Endothelial cell of umbilical vein (primary cell): ENCODE data around the gene HAX1. TPM values are rescaled to one million over a fixed set of nuclear protein-coding genes. Genes with fewer than 3 reads are reported as not detected.

Experiments used
- BruUV-seq: library from RNA; stranded (reverse); fragments of 400-500 nt; replicated peaks from 2 replicates; lab custom pipeline; 2021; lab: Mats Ljungman, UMichigan
- CTCF ChIA-PET: fragments of 300-600, 350-600 bp; sonication (Branson Sonifier 250); formaldehyde crosslinking; loops from one replicate; lab custom pipeline; 2021; ENCODE audit warnings: antibody characterized with exemption, inconsistent platforms; lab: Charles Lee
- POLR2A ChIA-PET: fragments of 300-600, 350-600 bp; sonication (Branson Sonifier 250); formaldehyde crosslinking; loops from one replicate; lab custom pipeline; 2021; ENCODE audit warnings: antibody characterized with exemption, inconsistent platforms; lab: Charles Lee
- DNase-seq: peaks from one replicate; pipeline ENCODE4 v3.0.0-alpha.2; 2011; ENCODE audit warnings: low read depth, low spot score
- FAIRE-seq: peaks from 2 replicates; lab custom pipeline; 2011; peaks lifted over from hg19 to GRCh38; lab: Jason Lieb, UNC
- H2AFZ ChIP-seq: 2 replicates; pipeline ENCODE4 v1.6.0; 2012; ENCODE audit warnings: low read depth, low read length, control low read depth, inconsistent platforms
- H3K27ac ChIP-seq: 2 replicates; pipeline ENCODE4 v1.5.1; 2011; ENCODE audit warnings: low read depth, mild to moderate bottlenecking, control low read depth, low read length, moderate library complexity; ENCODE audit not compliant: insufficient read depth
- H3K27me3 ChIP-seq, 2 experiments: 2 replicates each; pipeline versions ENCODE4 v1.6.0 to v1.6.1; 2011; ENCODE audit warnings: low read length in 2 of 2, mixed read lengths in 1 of 2; ENCODE audit not compliant: control insufficient read depth in 2 of 2, insufficient read depth in 2 of 2
- H3K36me3 ChIP-seq, 2 experiments: 2 replicates in 1 of 2; 3 replicates in 1 of 2; pipeline ENCODE4 v1.5.1; 2011; ENCODE audit warnings: low read length in 2 of 2, mild to moderate bottlenecking in 1 of 2, moderate library complexity in 1 of 2; ENCODE audit not compliant: control insufficient read depth in 2 of 2, insufficient read depth in 2 of 2; ENCODE audit errors: extremely low read depth in 1 of 2
- H3K4me1 ChIP-seq: 3 replicates; pipeline ENCODE4 v1.5.1; 2011; ENCODE audit warnings: mild to moderate bottlenecking, low read length; ENCODE audit not compliant: control insufficient read depth, insufficient read depth; ENCODE audit errors: extremely low read depth
- H3K4me2 ChIP-seq: 2 replicates; pipeline ENCODE4 v1.6.1; 2011; ENCODE audit warnings: low read length, control low read depth, mixed read lengths; ENCODE audit not compliant: insufficient read depth
- H3K4me3 ChIP-seq, 3 experiments: fragments of 200-600 bp in 1 of 3; sonication (generic), shearing (Covaris generic) in 1 of 3; replicated peaks in 1 of 3; 2 replicates each; pipeline ENCODE4 v1.5.1; 2011 to 2016; ENCODE audit warnings: control low read depth in 3 of 3, low read length in 3 of 3, mild to moderate bottlenecking in 2 of 3, inconsistent platforms in 1 of 3, low read depth in 1 of 3, moderate library complexity in 1 of 3; ENCODE audit not compliant: insufficient read depth in 1 of 3
- H3K79me2 ChIP-seq: 2 replicates; pipeline ENCODE4 v1.6.0; 2012; ENCODE audit warnings: low read length, inconsistent platforms; ENCODE audit not compliant: control insufficient read depth, insufficient read depth
- H3K9ac ChIP-seq: replicated peaks from 2 replicates; pipeline ENCODE3; 2011; ENCODE audit warnings: low read length, control low read depth; ENCODE audit not compliant: insufficient read depth; ENCODE audit errors: extremely low read depth
- H3K9me1 ChIP-seq: replicated peaks from 3 replicates; pipeline ENCODE4 v1.6.0; 2011; ENCODE audit warnings: mild to moderate bottlenecking, low read length; ENCODE audit not compliant: control insufficient read depth, insufficient read depth; ENCODE audit errors: extremely low read depth
- H3K9me3 ChIP-seq: replicated peaks from 2 replicates; pipeline ENCODE4 v1.5.1; 2012; ENCODE audit warnings: low read length, inconsistent platforms; ENCODE audit not compliant: control insufficient read depth, insufficient read depth
- H4K20me1 ChIP-seq: replicated peaks from 2 replicates; pipeline ENCODE3; 2011; ENCODE audit warnings: mild to moderate bottlenecking, low read length; ENCODE audit not compliant: control insufficient read depth, insufficient read depth; ENCODE audit errors: extremely low read depth
- JUN ChIP-seq: IDR thresholded peaks from 2 replicates; pipeline ENCODE4 v1.6.1; 2011; ENCODE audit warnings: borderline replicate concordance, low read depth; ENCODE audit not compliant: insufficient read length, insufficient read depth
- dilution Hi-C: fragments of 300-500 bp; cut with MboI; formaldehyde crosslinking; loops from one replicate; pipeline ENCODE4 v1.15.0; 2019; ENCODE audit warnings: low sequenced_read_pairs; ENCODE audit not compliant: extremely low pct_ligation_motif_present
- intact Hi-C: fragments of 100-400 bp; cut with micrococcal nuclease; formaldehyde crosslinking; loops from one replicate; pipeline ENCODE4 v1.10.0; 2022
- polyA plus RNA-seq, 4 experiments: library from polyadenylated mRNA; depleted of rRNA in 3 of 4; stranded (reverse) in 3 of 4; unstranded in 1 of 4; fragments of >200 nt; gene quantifications; 2 replicates each; pipeline versions ENCODE4 v1.2.1 to v1.2.3, GENCODE V29; 2011 to 2012; ENCODE audit warnings: missing spikeins in 1 of 4
- small RNA-seq: library from RNA; depleted of rRNA; stranded (forward); fragments of <200 nt; gene quantifications from one replicate; pipeline ENCODE3, GENCODE V24; 2012; ENCODE audit warnings: low replicate concordance, low read depth; ENCODE audit not compliant: insufficient read depth, insufficient read length
- total RNA-seq: library from RNA; stranded (reverse); gene quantifications from 2 replicates; pipeline ENCODE4 v1.2.3, GENCODE V29; 2021
- TF ChIP-seq, protein P1 (sequence below), 2 donors: IDR thresholded peaks; 1 replicate in 1 of 2; 2 replicates in 1 of 2; pipeline ENCODE4 v1.5.1; 2011; ENCODE audit warnings: low read length in 2 of 2, mild to moderate bottlenecking in 2 of 2, moderate library complexity in 2 of 2, control low read depth in 1 of 2, inconsistent platforms in 1 of 2, low read depth in 1 of 2; ENCODE audit not compliant: insufficient read depth in 1 of 2; ENCODE audit errors: extremely low read depth in 1 of 2

The HAX1 gene
- total and polyA plus RNA-seq, 2 donors (not counting 3 experiments of a cell fraction or from before 2014, with no cell fraction given), result 78.4 to 95.3 TPM

DNA sequence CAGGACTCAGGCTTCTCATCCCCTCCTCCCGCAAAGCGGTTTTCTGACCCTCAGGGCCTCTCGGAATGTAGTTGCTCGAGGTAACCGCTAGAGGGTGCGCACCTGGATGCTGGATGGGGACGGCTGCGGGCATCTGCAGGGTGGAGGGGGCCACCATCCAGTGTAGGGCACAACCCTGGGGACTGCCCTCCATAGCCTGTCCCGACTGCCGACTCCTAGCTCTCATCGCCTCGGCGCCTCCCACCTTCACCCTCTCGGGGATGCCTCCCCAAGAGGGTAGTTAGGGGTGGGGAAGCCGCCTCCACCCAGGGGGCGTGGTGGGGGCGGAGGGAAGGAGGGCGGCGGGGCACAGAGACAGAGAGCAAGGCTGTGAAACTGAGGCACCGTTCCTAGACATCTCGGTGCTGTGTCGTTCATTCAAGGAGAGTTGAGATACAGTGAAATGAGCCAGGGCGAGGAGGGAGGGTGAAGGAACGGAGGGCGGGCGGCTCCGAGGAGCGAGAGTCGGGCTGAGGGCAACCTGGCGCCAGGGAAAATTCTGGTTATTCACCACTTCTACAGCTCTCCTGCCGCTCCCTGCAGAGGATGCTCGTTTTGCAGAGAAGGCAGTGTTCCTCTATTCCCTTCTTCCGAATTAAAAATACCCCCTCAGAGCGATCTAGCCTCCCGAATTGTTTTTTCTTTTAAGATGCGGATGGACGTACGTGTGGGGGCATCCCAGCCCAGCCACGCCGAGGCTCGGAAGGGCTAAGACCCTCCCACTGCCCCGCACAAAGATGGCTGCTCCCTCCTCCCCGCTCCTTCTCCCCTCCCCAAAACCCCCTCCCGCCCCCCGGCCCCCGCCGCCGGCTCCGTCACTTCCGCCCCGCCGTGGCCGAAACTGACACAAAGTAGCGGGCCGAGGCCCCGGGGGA, 52.5 kb downstream of the HAX1 start, which contains the start of gene ATP8B2:
Gene ATP8B2, plus strand, starts transcription at position 857 of the 914 bp plus-strand sequence. CDS start 2,617 bp downstream, outside the sequence.
- Histone ChIP-seq H4K20me1 (no peaks in the 10 kb centered on the region), H3K36me3 (peaks cover 0 to 2% of the 10 kb centered on the region in 2 experiments), H3K27me3 (peaks cover 0 to 8% of the 10 kb centered on the region in 2 experiments), H3K27ac (peak within 1 kb of the TSS; percentile 52), H3K9ac (peak within 1 kb of the TSS; percentile 65), H3K4me2 (peak within 1 kb of the TSS; percentile 83), H2AFZ (peak within 1 kb of the TSS; percentile 97), H3K4me1 (peaks cover 22% of the 10 kb centered on the region), H3K9me3 (no peaks in the 10 kb centered on the region), H3K4me3 (peak within 1 kb of the TSS; percentile 78 to 88 (median 85)), H3K9me1 (no peaks in the 10 kb centered on the region), H3K79me2 (peaks cover 7% of the 10 kb centered on the region)
- POLR2A ChIA-PET, result interaction anchor here (1.7 kb wide), 1 partner anchor 10 kb away, joined by 4 read pairs; no protein-coding TSS in a partner anchor
- TF ChIP-seq, protein P1, sequence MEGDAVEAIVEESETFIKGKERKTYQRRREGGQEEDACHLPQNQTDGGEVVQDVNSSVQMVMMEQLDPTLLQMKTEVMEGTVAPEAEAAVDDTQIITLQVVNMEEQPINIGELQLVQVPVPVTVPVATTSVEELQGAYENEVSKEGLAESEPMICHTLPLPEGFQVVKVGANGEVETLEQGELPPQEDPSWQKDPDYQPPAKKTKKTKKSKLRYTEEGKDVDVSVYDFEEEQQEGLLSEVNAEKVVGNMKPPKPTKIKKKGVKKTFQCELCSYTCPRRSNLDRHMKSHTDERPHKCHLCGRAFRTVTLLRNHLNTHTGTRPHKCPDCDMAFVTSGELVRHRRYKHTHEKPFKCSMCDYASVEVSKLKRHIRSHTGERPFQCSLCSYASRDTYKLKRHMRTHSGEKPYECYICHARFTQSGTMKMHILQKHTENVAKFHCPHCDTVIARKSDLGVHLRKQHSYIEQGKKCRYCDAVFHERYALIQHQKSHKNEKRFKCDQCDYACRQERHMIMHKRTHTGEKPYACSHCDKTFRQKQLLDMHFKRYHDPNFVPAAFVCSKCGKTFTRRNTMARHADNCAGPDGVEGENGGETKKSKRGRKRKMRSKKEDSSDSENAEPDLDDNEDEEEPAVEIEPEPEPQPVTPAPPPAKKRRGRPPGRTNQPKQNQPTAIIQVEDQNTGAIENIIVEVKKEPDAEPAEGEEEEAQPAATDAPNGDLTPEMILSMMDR (IDR thresholded peaks at IDR 0.05; ENCODE audit: extremely low read depth in 1 of 2, insufficient read depth in 1 of 2, low read depth in 1 of 2, low read length in 2 of 2), result peak; percentile 93 to 94
- TF ChIP-seq JUN, result no peak
- DNase-seq, result peak; percentile 79
- peak; percentile 92 for FAIRE-seq
- intact Hi-C loops (loop anchor here (5.0 kb wide), 1 partner anchor 143 kb away; no protein-coding TSS in a partner anchor), dilution Hi-C loops (no loop called here)
- CTCF ChIA-PET, result interaction anchor here (0.9 to 7.8 kb wide), 3 partner anchors 10 to 222 kb away, joined by 3 to 210 read pairs (median 5); no protein-coding TSS in a partner anchor
- no TSS peak for BruUV-seq

Small RNA genes lying within 50 kb of the gene (small RNA-seq; reads per million reads assigned to genes)
- gene RF00273 (not detected), gene RNU6-121P (not detected), gene RNU6-239P (not detected), gene SNORA58B (not detected)

Other genes with a start within 250 kb of the HAX1 start
- 0.07 TPM in 1 of 2 replicates, not detected in the other for gene NUP210L, start 117.6 kb upstream of the HAX1 start, total RNA-seq
- gene NUP210L, start 117.6 kb upstream of the HAX1 start, polyA plus RNA-seq, result 0.01 TPM in 1 of 2 replicates, not detected in the other
- gene TPM3, start 80.5 kb upstream of the HAX1 start, total RNA-seq, result 924 and 927 TPM in 2 replicates
- 318 and 395 TPM in 2 replicates for gene TPM3, start 80.5 kb upstream of the HAX1 start, polyA plus RNA-seq
- not detected in 2 replicates for gene CFAP141, start 66.3 kb upstream of the HAX1 start, total RNA-seq
- not detected in 2 replicates for gene CFAP141, start 66.3 kb upstream of the HAX1 start, polyA plus RNA-seq
- 229 and 235 TPM in 2 replicates for gene UBAP2L, start 51.7 kb upstream of the HAX1 start, total RNA-seq
- 280 and 323 TPM in 2 replicates for gene UBAP2L, start 51.7 kb upstream of the HAX1 start, polyA plus RNA-seq
- not detected in 2 replicates for gene AQP10, start 48.5 kb downstream of the HAX1 start, total RNA-seq
- gene AQP10, start 48.5 kb downstream of the HAX1 start, polyA plus RNA-seq, result 0.08 TPM in 1 of 2 replicates, not detected in the other
- 60.0 and 64.7 TPM in 2 replicates for gene ATP8B2, start 52.9 kb downstream of the HAX1 start, total RNA-seq
- gene ATP8B2, start 52.9 kb downstream of the HAX1 start, polyA plus RNA-seq, result 72.8 and 86.0 TPM in 2 replicates
- gene IL6R, start 132.7 kb downstream of the HAX1 start, total RNA-seq, result 3.3 and 4.8 TPM in 2 replicates
- gene IL6R, start 132.7 kb downstream of the HAX1 start, polyA plus RNA-seq, result 4.2 and 5.1 TPM in 2 replicates
- gene TDRD10, start 229.6 kb downstream of the HAX1 start, total RNA-seq, result 3.9 and 6.1 TPM in 2 replicates
- 8.6 and 9.1 TPM in 2 replicates for gene TDRD10, start 229.6 kb downstream of the HAX1 start, polyA plus RNA-seq
- 43.4 and 52.7 TPM in 2 replicates for gene SHE, start 229.8 kb downstream of the HAX1 start, total RNA-seq
- gene SHE, start 229.8 kb downstream of the HAX1 start, polyA plus RNA-seq, result 30.1 and 30.4 TPM in 2 replicates